ENCODE data around the gene CYP2C8.
"Not testable (repeated sequence)": the region's sequence is repeated elsewhere in the genome, so short reads cannot be mapped to it uniquely, and the experiment has no call there.

Gene CYP2C8

DNA sequence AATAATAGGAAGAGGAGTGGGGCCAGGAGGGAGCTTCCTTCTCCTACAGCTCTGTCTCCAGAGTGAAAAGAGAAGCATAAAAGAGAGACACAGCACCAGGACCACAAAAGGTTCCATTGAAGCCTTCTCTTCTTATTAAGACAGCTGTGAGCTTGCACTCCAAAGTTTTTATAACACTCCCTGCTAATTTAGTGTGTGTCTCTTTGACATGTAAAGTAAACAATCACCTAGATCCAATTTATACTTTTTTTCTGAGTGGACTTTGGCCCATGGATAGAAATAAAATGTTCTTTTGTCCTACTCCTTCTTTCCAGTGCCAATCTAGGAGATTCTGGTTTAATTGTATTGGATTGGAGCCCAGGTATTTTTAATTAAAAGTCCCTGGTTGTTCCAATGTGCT is at the start of gene CYP2C8:
Gene CYP2C8 (minus strand): TSS at position 212 of the 400 bp plus-strand sequence. CDS start 95 bp downstream, at position 117.
- DNase-seq = no peak

DNA sequence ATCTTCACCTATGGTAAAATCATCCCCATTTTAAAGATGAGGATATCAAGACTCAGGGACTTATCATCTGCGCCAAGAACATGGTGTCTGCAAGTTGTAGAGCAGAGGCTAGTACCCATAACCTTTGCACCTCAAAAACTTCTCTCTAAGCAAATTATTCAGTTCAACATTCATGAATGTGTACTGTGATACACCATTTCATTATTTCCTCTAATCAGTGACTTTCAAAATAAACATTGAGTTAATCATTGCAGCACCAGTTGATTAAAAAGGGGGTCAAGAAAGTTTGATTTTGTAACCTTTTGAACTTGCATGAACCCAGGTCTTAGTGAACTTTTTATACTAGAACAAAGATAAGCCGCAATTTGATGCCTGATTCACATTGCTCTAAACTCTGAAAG is 47.6 kb upstream of the CYP2C8 start:
- no peak for DNase-seq

DNA sequence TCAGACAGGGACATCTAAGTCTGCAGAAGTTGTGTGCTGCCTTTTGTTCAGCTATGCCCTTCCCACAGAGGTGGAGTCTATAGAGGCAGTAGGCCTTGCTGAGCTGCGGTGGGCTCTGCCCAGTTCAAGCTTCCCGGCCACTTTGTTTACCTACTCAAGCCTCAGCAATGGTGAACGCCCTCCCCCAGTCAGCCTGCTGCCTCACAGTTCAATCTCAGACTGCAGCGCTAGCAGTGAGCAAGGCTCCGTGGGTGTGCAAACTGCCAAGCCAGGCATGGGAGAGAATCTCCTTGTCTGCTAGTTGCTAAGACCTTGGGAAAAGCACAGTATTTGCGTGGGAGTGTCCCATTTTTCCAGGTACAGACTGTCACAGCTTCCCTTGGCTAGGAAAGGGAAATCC is 41.5 kb upstream of the CYP2C8 start:
- DNase-seq = not testable (repeated sequence)

DNA sequence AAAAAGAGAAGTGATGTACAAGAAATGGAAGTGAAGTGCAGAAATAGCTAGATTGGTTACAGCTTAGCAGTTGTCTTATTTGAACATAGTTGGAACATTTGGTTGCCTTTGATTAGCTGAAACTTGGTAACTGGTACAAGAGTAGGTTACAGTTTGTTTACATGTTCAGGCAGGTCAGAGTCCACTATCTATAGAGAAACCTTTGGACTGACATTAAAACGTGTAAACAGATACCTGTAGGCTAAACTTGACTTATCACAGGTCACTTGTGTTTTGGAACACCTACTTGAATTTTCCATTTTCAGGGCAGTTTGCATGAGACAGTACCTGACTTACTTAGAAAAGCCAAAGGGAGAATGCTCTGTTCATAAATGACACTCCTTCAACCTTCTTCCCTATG is 28.5 kb upstream of the CYP2C8 start:
- DNase-seq = no peak

DNA sequence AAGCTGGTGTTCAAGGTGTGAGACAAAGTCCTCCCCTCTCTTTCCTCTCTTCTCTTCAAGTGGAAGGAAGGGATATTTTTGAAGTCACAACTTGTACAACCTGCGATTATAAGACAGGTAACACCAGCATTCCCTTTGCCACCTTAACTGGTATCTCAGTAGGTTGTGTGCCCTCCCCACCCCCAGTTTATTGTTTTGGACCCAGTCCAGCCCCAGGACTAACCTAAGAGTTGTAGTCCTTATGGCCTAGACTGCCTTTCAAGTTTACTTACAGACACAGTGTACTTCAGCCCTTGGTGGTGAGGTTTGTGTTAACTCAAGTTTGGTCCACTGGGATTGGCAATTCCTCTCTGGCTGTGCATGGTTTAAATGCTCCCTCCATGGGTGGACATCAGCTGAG is 26.8 kb upstream of the CYP2C8 start:
- DNase-seq = no peak

DNA sequence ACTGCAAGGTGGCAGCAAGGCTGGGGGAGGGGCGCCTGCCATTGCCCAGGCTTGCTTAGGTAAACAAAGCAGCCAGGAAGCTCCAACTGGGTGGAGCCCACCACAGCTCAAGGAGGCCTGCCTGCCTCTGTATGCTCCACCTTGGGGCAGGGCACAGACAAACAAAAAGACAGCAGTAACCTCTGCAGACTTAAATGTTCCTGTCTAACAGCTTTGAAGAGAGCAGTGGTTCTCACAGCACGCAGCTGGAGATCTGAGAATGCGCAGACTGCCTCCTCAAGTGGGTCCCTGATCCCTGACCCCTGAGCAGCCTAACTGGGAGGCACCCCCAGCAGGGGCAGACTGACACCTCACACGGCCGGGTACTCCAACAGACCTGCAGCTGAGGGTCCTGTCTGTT is 10.3 kb upstream of the CYP2C8 start:
- DNase-seq = not testable (repeated sequence)

DNA sequence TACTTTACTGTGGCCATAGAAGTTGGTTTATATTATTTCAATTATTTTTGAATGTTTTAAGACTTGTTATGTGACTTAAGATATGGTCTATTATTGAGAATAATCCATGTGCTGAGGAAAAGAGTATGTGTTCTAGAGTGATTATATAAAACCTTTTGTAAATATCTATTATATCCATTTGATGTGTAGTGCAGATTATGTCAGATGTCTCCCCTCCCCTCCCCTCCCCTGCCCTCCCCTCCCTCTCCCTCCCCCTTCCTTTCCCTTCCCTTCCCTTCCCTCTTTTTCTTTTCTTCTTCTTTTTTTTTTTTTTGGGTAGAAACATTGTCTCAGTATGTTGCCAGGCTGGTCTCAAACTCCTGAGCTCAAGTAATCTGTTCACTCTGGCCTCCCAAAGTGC is 8.3 kb upstream of the CYP2C8 start:
- no peak for DNase-seq

DNA sequence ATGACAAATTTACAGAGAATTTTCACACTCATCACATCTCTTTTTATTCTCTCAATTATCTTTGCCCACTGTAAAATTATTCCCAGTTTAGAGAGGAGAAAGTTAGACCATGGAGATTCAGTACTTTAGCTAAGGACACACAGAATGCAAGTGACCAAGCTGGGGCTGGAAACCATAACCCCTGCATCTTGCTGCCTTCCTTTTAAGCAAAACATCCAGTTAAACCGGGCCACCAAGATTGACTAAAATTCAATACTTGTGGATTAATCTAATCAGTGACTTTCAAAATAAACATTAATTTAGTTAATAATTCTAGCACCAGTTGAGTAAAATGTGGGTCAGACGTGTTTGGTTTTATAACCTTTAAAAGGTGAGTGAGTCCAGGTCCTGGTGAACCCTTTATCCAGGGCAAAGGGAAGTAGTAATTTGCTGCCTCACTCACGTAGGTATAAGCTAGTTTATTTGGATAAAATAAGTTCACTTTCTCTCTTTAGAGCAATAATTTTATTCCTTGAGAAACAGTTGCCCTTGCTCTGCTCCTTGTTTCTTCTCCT is 1.9 kb upstream of the CYP2C8 start:
- no peak for DNase-seq

DNA sequence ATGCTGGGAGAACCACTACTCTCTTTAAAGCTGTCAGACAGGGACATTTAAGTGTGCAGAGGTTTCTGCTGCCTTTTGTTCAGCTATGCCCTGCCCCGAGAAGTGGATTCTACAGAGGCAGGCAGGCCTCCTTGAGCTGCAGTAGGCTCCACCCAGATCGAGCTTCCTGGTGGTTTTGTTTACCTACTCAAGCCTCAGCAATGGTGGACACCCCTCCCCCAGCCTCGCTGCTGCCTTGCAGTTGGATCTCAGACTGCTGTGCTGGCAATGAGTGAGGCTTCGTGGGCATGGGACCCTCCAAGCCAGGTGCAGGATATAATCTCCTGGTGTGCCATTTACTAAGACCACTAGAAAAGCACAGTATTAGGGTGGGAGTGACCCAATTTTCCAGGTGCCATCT is 5.2 kb downstream of the CYP2C8 start:
- DNase-seq = not testable (repeated sequence)

DNA sequence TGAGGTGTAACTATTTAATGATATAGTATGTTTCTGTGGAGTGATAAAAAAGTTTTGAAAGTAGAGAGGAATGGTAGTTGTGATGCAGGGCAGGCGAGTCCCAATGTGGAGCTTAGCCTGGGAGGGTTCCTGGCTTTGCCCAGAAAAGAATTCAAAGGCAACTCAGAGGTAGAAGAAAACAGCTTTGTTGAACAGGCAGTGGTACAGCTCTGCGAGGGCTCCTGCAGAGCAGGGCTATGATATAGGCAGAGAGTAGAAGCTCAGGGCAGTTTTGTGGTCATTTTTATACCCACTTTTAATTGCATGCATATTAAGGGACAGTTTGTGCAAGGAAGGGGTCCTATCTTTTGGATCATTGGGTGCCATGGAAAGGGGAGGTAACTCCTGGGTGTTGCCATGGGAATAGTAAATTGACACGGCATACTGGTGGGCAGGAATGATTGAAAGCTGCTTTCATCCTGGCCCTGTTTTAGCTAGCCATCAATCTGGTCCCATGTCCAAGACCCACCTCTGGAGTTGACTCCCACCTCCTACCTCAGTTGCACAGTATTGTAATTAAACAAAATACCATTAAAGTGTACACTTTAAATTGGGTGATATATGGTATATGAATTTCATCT is 12.4 kb downstream of the CYP2C8 start:
- DNase-seq = no peak

DNA sequence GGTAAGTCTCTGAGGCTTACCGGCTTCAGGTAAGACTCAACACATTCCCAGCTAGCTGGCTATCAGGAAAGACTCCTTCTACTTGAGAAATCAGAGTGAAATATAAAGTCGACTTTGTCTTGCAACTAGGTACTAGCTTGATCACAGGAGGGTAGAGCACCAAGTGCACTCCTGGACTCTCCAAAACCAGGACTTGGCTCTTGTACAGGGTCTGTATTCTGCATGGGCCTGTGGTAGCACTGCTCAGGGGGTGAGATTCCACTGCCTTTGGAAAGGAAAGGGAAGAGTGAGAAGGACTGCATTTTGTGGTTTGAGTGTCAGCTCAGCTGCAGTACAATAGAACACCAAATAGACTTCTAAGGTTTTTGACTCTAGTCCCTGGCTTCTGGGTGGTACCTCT is 19.4 kb downstream of the CYP2C8 start:
- DNase-seq = no peak

DNA sequence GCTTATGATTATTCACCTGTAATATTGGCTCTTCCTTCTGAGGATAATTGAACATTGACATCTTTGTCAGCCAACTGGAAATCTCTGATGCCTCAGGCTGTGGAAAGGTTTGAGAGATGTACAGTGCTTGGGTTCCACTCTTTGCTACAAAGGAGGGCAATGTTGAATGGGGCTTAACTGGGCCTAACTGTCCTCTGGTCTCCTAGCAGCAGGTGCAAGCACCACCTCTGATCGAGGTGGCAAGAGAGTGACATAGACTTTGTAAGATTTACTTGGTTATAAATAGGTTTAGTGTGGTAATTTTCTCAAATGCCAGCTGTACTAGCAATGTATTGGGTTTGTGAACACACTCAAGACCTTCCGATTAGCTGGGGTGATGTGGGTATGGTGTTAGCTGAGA is 21.1 kb downstream of the CYP2C8 start:
- no peak for DNase-seq

DNA sequence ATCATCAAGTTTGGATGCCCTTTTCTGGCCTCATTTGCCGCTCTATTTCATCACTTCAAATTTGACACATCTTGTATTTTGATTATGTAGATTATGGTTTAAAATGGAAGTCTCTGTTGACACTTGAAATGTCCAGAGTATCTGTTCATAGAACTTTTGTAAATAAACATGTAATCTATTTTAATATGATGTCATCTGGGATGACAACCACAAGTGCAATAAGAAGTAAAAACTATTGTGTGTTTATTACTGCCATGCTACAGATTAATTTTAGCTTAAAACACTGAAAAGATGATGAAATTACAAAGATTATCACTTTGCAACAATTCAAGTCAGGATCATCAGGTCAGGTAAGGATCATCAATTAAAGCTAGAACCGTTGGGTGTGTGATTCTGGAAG is 30.0 kb downstream of the CYP2C8 start:
- DNase-seq = no peak

DNA sequence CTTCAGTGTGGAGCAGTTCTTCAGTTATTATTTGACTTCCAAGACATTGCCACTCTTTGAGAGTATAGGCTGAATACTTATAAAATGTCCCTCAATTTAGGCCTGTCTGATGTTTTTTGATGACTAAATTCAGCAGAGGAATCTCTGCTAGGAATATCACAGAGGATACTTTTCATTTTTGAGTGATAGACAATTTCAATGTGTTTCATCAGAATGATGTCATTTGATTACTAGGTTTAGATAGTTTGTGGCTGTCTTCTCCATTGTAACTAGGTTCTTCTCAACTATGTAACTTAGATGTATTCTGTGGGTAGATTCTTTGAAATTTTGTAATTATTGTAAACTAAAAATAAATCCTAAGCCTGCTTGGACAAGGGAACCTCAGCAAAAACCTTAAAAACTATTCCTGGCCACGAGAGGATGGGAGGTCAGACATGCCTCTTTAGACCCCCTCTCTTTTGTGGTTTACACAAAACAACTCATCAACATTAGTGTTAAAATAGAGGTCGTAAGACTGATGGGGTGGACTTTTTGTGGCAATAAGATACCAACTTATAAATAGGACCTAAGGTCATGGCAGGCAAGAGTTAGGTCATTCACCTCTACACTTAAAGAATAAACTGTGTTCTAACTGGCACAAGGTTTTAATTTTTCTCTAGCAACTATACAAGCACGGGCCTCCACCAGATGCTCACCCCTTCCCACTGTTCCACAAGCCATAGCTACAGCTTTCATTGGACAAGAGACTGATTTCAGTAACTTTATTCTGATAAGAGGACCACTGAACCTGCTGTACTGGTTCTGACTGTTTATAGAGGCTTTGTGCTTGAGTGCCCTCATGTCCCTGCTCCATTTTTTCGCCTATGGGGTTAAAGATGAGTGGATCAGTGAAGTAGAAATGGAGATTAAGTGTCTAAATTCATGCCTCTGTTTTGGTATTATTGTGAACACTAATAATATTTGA is 33.7 kb downstream of the CYP2C8 start:
- DNase-seq = no peak

DNA sequence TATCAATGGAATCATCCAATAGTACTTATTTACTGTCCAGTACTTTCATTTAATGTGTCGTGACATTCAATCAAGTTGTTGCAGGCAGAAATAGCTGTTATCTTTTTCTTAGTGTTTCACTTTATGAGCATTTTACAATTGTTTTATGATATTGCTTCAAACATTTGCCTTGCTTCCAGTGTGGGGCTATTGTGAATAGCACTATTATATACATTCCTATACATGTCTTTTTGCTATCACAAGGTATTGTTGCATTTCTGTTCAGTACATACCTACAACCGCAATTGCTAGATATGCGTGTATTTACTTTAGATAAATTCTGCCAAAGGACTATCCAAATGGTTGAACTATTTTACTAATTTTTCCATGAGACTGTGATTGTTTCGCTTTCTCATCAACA is 34.9 kb downstream of the CYP2C8 start:
- no peak for DNase-seq

DNA sequence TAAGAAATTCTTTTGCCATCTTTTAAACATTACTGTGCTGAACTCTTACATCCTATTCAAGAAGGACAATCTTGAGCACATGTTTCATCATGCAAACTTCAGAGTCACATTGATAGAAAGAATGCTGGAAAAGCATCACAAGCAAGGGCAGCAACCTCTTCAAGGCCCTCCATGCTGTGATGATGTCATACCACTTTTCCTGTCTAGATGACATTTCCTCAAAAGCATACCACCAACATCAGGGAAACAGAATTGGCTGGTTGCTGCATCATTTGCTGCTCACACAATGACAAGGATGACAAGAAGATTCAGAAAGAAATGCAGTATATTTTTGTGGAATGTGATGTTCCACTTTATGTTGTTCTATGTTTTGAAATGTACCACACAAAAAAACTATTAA is 37.6 kb downstream of the CYP2C8 start:
- DNase-seq = no peak

DNA sequence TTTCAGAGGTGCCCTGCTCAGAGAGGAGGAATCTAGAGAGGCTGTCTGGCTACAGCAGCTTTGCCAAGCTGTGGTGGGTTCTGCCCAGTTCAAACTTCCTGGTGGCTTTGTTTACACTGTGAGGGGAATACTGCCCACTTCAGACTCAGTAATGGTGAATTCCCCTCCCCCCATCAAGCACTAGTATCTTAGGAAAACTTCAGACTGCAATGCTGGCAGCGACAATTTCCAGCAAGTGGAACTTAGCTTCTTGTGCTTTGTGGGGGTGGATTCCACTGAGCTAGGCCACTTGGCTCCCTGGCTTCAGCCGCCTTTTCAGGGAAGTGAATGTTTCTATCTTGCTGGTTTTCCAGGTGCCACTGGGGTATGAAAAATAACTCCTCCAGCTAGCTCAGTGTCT is 42.8 kb downstream of the CYP2C8 start:
- no peak for DNase-seq

DNA sequence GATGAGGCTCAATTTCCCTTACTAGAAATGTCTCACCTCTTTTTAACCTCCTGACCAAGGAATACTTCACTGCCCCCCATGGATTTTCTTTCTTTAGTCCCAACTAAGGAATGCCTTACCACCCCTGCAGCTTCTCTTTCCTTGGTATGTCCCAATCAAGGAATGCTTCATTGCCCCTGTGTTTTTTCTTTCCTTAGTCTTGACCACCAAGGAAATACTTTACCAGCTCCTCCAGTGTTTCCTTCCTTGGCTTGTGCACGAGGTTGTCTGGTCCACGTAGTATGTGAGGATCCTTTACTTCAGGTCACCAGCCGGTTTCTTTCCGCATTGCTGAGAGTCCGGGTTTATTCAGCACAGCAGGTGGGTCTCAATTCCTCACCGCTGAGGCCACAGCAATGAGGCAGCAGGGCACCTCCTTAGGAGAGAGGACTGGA is 71.5 kb downstream of the CYP2C8 start:
- no peak for DNase-seq

DNA sequence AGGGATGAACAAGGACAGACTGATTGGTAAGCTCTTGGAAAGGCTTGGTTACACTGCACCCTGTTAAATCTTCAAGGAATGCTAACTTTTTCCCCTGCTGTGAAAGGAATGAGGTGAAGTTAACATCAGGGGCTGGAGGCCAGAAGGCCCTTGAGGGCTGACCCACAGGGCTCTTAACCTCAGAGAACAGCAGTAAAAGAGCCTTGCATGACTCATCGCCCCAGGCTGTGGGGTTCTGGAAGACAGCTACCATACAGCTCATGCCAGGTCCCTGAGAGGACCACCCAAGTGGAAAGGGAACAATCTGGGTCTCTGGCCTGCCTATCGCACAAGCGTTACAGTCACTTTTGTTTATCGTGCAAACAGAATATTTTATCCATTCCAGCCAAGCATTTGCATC is 76.5 kb downstream of the CYP2C8 start:
- DNase-seq = no peak

DNA sequence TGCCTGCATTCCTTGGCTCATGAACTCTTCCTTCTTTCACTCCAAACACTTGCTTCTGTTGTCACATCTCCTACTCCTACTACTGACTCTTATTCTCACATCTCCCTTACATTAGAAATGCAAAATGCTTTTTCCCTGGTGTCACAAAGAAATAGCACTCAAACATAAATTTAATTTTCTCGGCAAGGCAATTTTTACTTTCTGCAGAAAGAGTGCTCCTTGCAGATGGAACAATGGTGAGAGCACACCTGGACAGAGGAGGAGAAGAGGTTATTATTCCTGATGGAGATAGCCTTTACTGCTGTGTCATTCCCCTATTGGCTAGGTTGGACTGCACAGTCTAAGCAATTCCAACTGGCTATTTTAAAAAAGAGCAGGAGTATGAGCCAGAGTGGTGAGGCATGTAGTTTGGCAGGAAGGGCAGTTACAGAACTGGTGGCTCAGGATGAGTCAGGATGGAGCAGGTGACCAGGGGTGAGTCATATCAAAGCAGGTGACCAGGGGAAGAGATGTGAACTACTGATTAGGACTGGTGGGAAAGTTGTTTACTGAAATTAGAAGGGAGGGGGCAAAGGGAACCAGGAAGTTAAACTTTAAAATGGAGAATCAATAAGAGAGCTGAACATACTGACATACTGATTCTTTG is 77.9 kb downstream of the CYP2C8 start:
- no peak for DNase-seq

DNA sequence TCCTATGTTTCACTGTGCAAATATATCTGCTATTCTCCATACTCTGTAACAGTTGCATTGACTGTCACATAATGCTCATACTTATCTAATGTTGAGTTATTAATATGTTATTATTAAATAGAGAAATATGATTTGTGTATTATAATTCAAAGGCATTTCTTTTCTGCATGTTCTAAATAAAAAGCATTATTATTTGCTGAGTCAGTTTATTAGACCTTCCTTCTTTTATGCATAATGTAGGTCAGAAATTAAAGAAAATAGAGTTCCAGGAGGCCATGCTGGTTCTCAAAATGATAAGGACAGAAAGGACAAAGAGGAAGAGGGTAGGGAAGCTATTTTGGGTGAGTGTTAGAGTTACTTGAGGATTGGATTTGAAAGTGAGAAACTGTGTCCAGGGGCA is 80.1 kb downstream of the CYP2C8 start:
- no peak for DNase-seq

All from activated CD4-positive, alpha-beta T cell treated with anti-CD3 and anti-CD28 coated beads, Interleukin-2, amount 50 U/mL, for 1 hour (primary cell).